Stimulated activated CD8-positive, alpha-beta memory T cell treated with anti-CD3 and anti-CD28 coated beads, Interleukin-7, amount 100 ng/mL, for 1 hour (primary cell): ENCODE data around the gene UBAP1.
A peak's percentile ranks its signal among the peaks of the same experiment; 100 is the strongest.
"Not testable (repeated sequence)": the region's sequence is repeated elsewhere in the genome, so short reads cannot be mapped to it uniquely, and the experiment has no call there.

Source experiments
- DNase-seq, 2 donors: peaks; one replicate each; pipeline ENCODE4 v3.0.0-alpha.2; 2020; ENCODE audit warnings: low read depth in 2 of 2

Gene UBAP1

DNA sequence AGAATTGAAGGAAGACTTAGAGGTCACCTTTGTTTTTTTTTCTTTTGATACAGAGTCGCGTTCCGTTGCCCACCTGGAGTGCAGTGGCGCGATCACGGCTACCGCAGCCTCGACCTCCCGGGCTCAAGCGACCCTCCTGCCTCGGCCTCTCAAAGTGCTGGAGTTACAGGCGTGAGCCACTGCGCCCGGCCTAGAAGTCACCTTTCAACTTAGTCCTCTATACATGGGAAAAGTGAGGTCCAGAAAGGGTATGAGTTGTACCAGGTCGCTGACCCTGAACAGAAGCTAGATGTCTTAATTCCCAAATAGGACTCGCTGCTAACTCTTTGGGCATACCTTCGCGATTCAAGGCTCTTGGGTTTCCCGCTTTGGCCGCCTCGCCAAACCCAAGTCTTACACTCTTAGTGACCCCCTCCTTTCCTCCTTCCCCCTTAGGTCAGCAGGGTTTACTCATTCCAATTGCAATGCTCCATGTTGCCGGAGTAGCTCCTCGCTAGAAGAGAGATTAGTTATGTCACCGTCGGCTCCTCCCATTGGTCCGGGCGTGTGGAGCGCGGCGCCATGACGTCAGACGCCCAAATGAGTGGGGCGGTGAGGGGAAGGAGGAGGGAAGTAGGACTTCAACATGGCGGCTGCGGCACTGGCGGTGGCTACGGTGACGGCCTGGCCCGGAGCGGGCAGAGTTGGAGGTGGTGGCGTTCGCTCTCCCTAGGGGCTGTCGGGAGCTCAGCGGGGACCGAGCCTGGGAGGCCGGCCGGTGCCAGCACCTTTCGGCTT lies at the start of gene UBAP1:
UBAP1 (plus strand) TSS at position 608 of the 777 bp plus-strand sequence. CDS start 41,872 bp downstream, outside the sequence.
- peak; percentile 86 to 88 for DNase-seq

DNA sequence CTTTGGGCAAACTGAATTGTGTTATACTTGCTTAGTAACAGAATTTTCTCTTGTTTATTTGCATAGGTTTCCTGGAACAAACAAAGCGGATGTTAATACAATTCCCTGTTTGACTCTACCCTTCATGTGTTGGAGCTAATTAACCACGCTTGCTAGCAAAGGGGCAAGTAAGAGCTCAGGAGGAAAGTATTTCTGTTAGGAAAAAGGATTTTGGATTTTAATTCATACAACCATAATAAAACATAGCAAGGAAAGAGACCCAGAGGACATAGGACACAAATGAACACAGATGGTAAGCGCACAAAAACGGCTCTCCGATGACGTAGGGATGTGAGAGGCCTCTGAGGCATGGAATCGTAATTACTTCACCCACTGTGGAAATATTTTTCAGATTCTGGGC lies 47.3 kb upstream of the UBAP1 start:
- no peak for DNase-seq

GRCh38 chr9:34133436-34133949 lies 45.4 kb upstream of the UBAP1 start:
- DNase-seq = no peak

DNA sequence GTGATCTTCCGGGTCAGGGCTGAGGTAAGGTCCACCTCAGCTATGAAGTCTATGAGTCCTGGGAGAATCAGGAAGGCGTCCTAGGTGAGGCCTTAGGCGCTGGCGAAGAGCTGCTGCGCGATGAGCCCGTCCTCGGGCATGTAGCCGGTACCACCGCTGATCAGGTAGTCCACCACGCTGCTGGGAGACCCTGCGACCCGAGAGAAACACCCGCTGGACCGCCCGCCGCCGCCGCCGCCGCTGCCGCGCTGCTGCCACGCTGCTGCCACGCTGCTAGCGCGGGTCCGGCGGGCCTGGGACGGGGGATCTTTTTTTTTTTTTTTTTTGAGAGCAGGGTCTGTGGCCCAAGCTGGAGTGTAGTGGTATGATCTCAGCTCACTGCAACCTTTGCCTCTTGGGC lies 44.3 kb upstream of the UBAP1 start:
- DNase-seq = no peak

DNA sequence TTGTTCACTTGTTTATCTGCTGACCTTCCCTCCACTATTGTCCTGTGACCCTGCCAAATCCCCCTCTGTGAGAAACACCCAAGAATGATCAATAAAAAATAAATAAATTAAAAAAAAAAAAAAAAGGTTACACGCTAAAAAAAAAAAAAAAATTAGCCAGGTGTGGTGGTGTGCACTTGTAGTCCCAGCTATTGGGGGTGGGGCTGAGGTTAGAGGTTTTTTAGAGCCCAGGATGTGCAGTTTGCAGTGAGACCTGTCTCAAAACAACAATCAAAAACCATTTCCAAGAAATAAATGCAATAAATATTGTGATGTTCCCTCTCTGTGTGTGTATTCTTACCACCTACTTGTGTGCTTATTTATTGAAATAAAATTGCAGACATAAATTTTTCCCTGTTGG lies 40.2 kb upstream of the UBAP1 start:
- not testable (repeated sequence) for DNase-seq

- no peak for DNase-seq
These were observed 39.2 kb upstream of the UBAP1 start for GRCh38 chr9:34139477-34140146.

- DNase-seq = no peak
These were observed 38.0 kb upstream of the UBAP1 start for GRCh38 chr9:34140853-34141252.

DNA sequence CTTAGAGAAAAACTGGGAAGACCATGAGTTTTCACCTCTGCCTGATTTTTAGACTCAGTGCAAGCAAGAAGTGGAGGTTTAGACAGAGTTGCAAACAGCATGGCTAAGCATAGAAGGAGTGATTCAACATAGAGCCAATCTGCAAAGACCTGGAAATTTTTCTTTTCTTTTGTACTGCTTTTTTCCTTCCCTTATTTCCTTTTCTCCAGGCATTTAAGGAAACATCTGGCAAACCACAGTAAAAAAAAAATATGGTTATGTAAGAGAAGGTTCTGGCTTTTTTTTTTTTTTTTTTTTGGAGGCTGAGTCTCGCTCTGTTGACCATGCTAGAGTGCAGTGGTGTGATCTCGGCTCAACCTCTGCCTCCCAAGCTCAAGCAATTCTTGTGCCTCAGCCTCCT lies 35.7 kb upstream of the UBAP1 start:
- DNase-seq = no peak

DNA sequence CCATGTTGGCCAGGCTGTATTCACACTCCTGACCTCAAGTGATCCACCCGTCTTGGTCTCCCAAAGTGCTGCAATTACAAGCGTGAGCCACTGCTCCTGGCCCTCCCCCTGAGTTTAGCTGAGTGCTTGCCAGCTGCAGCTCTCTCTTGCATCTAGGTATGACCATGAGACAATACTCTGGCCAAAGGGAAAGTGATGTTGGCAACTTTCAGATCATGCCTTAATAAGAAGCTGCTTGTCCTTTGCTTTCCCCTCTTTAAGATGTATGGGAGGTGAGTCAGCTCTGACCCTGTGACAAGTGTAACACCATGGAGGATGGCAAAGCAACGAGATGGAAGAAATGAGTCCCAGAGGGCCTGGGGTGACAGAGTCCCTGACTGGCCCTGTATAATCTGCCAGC lies 33.7 kb upstream of the UBAP1 start:
- DNase-seq = no peak

DNA sequence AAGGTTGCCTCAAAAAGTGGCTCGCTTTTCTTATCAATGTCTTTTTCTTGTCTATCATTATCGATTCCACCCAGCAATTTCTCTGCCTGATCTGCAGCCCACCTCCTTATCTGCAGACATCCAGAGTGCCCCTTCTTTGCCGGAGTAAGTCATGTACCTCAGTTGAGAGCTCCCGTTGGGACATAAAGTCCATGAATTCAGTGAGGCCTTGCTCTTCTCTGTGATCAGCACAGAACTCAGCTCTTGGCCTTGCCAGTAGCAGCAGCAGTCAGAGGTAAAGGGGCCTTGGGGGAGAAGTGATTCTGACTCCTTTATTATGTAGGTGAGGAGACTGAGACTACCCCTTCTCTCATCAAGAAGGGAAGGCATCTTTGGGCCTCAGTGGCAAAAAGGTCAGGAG lies 27.4 kb upstream of the UBAP1 start:
- no peak for DNase-seq

- DNase-seq = no peak
These were observed 24.8 kb upstream of the UBAP1 start for GRCh38 chr9:34154057-34154456.

- DNase-seq = no peak
These were observed 21.5 kb upstream of the UBAP1 start for GRCh38 chr9:34157318-34157717.

DNA sequence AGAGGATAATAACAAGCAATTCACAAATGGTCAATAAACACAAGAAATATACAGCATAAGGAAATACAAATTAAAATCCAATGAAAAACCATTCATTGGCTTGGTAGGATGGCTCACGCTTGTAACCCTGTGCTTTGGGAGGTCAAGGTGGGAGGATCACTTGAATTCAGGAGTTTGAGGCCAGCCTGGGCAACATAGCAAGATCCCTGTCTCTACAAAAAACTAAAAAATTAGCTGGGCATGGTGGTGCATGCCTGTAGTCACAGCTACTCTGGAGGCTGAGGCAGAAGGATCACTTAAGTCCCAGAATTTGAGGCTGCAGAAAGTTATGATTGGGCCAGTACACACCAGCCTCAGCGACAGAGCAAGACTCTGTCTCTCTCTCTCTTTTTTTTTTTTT lies 20.9 kb upstream of the UBAP1 start:
- no peak for DNase-seq

GRCh38 chr9:34158362-34158869 lies 20.4 kb upstream of the UBAP1 start:
- DNase-seq = no peak

GRCh38 chr9:34163434-34163833 lies 15.4 kb upstream of the UBAP1 start:
- no peak for DNase-seq

- DNase-seq = no peak
These were observed 9.7 kb upstream of the UBAP1 start for GRCh38 chr9:34169125-34169524.

DNA sequence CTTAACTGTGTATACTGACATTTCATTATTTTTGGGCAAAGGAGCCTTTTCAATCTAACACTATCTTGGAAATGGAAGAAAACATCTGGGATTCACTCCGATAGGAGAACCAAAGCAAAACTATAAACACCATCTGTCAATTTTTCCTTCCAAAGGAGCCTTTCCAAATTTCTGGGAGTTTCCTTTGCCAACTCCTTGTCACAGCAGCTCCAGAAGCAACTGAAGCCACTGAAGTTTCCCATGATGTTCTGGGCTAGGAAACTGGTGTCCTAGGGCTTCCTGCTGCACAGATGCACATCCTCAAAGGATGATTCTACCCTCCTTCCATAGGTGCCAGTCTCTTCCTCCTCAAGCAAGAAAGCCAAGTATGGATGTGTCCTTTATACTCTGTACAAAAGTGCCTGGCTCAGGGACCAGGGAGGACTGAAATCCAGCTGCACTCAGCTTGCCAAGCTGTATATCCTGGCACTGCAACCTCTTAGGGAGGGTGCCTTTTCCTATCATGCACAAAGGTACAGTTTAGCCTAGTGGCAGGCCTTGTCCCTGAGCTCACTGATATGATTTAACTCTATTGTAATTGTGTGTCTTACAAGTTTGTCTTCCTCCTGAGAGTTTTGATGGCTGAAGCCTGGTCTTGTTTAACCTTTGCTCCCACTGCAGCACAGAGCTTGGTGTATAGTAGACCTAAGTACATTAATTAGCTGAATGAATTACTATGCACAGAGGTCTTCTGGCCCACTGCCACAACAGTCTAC lies 8.4 kb upstream of the UBAP1 start:
- DNase-seq = no peak

- no peak for DNase-seq
These were observed 6.9 kb upstream of the UBAP1 start for GRCh38 chr9:34171753-34172535.

DNA sequence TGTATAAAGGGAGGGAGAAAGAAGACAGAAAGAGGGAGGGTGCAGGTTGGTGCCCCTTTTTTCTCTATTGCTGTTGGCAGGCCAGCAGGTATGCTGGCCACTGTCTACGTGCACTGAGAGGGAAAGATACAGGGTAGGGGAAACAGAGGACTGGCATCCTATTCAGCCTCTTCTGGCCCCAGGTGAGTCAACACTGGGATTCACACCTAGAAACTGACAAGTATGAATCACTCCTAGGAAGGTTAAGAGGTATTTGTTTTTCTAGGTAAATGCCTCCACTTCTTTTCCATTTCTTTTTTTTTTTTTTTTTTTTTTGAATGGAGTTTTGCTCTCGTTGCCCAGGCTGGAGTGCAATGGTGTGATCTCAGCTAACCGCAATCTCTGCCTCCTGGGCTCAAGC lies 2.8 kb upstream of the UBAP1 start:
- DNase-seq = no peak

DNA sequence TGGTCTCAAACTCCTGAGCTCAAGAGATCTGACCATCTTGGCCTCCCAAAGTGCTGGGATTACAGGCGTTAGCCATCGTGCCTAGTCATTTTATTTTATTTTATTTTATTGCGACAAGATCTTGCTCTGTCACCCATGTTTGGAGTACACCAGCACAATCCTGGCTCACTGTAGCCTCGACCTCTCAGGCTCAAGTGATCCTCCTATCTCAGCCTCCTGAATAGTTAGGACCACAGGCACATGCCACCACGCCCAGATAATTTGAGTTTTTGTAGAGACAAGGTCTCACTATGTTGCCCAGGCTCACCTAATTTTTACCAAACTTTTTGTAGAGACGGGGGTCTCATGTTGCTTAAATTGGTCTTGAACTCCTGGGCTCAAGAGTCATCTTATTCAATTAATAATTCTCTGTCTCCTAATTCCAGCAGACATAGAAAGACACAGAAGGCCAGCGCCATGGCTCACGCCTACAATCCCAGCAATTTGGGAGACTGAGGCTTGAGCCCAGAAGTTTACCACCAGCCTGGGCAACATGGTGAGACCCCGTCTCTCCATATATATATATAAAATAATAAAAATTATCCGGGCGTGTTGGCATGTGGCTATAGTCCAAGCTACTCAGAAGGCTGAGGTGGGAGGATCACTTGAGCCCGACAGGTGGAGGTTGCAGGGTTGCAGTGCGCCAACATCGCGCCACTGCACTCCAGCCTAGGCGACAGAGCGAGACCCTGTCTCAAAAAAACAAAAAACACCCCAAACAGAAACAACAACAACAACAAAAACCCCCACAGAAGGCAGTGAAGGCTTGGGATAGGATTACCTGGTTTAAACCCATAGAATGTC lies 1.0 kb upstream of the UBAP1 start:
- DNase-seq = no peak
